Measurements from ENCODE around the gene HPS5. TPM values are rescaled to one million over a fixed set of nuclear protein-coding genes. Genes with fewer than 3 reads are reported as not detected.
"Not testable (repeated sequence)": the region's sequence is repeated elsewhere in the genome, so short reads cannot be mapped to it uniquely, and the experiment has no call there.

Gene HPS5
- total and polyA plus RNA-seq, 5 donors from 2014 or later, result 13.0 to 18.6 (median 14.8) TPM

DNA sequence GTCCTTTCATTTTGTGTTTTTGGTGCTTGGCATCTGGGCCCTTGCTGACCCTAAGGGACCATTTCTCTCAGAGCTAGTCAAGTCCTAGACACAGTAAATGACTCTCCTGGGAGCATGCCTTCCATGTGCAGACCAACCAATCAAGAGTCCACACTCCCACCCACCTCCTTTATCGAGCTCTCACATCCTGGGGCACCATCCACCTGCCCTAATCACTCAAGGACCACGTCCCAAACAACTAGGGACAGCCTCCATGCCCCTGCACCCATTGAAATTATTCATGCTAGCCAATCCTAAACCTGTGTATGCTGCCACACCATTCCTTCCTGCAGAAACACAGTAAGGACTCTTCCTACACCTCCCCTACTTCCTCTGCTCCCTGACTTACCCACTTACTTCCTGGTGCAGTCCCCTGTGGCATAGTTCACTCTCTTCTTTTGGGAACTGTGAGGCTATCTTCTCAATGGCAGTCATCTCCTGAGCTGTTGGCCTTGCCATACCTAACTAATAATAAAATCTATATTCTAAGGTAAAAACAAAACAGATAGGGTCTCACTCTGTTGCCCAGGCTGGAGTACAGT, 67.1 kb downstream of the HPS5 start:
- no peaks in the 10 kb centered on the region for H3K36me3 Mint-ChIP-seq
- no peaks in the 10 kb centered on the region for H3K36me3 ChIP-seq (ENCODE audit: control insufficient read depth, insufficient read depth, low read length)
- H3K4me3 ChIP-seq (ENCODE audit: low read depth, low read length), result no peak overlapping the region
- no peaks in the 10 kb centered on the region for H3K9me3 ChIP-seq (ENCODE audit: control insufficient read depth in 2 of 2, low read length in 2 of 2)
- H3K27me3 Mint-ChIP-seq, result peaks cover 10% of the 10 kb centered on the region
- H3K4me3 Mint-ChIP-seq, result no peak overlapping the region
- no peak overlapping the region for H3K27ac ChIP-seq (ENCODE audit: insufficient read depth, low read length, poor library complexity, severe bottlenecking)
- no peaks in the 10 kb centered on the region for H3K9me3 Mint-ChIP-seq
- DNase-seq, result no peak
- peaks cover 4% of the 10 kb centered on the region for H3K27me3 ChIP-seq (ENCODE audit: control insufficient read depth, insufficient read depth, low read length)
- no peaks in the 10 kb centered on the region for H3K4me1 Mint-ChIP-seq
- ATAC-seq (ENCODE audit: low read depth in 2 of 2), result no peak
- H3K4me1 ChIP-seq (ENCODE audit: control insufficient read depth, insufficient read depth, low read length, poor library complexity, severe bottlenecking), result no peaks in the 10 kb centered on the region
- H3K27ac Mint-ChIP-seq, result peak overlapping the region in 1 of 3 donors; percentile 45

GRCh38 chr11:18253778-18254338, 68.1 kb downstream of the HPS5 start:
- Mint-ChIP-seq H3K36me3 (no peaks in the 10 kb centered on the region), H3K4me3 (no peak overlapping the region), H3K4me1 (no peaks in the 10 kb centered on the region), H3K9me3 (no peaks in the 10 kb centered on the region), H3K27me3 (peaks cover 10% of the 10 kb centered on the region), H3K27ac (no peak overlapping the region)
- no peak for DNase-seq
- no peak overlapping the region for H3K4me3 ChIP-seq (ENCODE audit: low read depth, low read length)
- peaks cover 4% of the 10 kb centered on the region for H3K27me3 ChIP-seq (ENCODE audit: control insufficient read depth, insufficient read depth, low read length)
- no peak for ATAC-seq (ENCODE audit: low read depth in 2 of 2)
- H3K4me1 ChIP-seq (ENCODE audit: control insufficient read depth, insufficient read depth, low read length, poor library complexity, severe bottlenecking), result no peaks in the 10 kb centered on the region
- no peaks in the 10 kb centered on the region for H3K9me3 ChIP-seq (ENCODE audit: control insufficient read depth in 2 of 2, low read length in 2 of 2)
- no peaks in the 10 kb centered on the region for H3K36me3 ChIP-seq (ENCODE audit: control insufficient read depth, insufficient read depth, low read length)
- H3K27ac ChIP-seq (ENCODE audit: insufficient read depth, low read length, poor library complexity, severe bottlenecking), result no peak overlapping the region

DNA sequence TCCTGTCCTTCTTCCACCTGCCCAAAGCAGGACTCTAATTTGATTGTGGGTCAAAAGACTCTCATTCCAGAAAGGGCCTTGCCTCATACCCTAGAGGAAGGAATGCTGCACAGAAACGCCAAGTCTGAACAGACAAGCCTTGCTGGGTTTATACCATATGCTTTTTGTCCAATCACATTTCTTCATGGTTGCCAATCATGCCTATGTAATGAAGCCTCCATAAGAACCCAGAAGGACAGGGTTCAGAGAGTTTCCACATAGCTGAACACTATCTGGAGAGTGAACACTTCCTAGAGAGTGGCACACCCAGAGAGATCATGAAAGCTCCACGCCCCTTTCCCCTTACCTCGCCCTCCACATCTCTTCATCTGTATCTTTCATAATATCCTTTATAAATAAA, 68.7 kb downstream of the HPS5 start:
- peaks cover 4% of the 10 kb centered on the region for H3K27me3 ChIP-seq (ENCODE audit: control insufficient read depth, insufficient read depth, low read length)
- no peak overlapping the region for H3K27ac ChIP-seq (ENCODE audit: insufficient read depth, low read length, poor library complexity, severe bottlenecking)
- Mint-ChIP-seq H3K4me3 (no peak overlapping the region), H3K4me1 (no peaks in the 10 kb centered on the region), H3K9me3 (no peaks in the 10 kb centered on the region), H3K27ac (no peak overlapping the region), H3K27me3 (peaks cover 10% of the 10 kb centered on the region), H3K36me3 (no peaks in the 10 kb centered on the region)
- DNase-seq, result peak in 1 of 3 donors; percentile 16
- no peaks in the 10 kb centered on the region for H3K9me3 ChIP-seq (ENCODE audit: control insufficient read depth in 2 of 2, low read length in 2 of 2)
- H3K4me1 ChIP-seq (ENCODE audit: control insufficient read depth, insufficient read depth, low read length, poor library complexity, severe bottlenecking), result no peaks in the 10 kb centered on the region
- no peak overlapping the region for H3K4me3 ChIP-seq (ENCODE audit: low read depth, low read length)
- ATAC-seq (ENCODE audit: low read depth in 2 of 2), result no peak
- H3K36me3 ChIP-seq (ENCODE audit: control insufficient read depth, insufficient read depth, low read length), result no peaks in the 10 kb centered on the region

GRCh38 chr11:18248561-18248960, 73.4 kb downstream of the HPS5 start, which contains the start of gene SAA2:
TSS of gene SAA2 (minus strand) at chr11:18248668. CDS start at chr11:18248011, 657 bp downstream.
- no peak for DNase-seq
- Histone ChIP-seq H3K36me3 (ENCODE audit: control insufficient read depth, insufficient read depth, low read length) (no peaks in the 10 kb centered on the region), H3K27me3 (ENCODE audit: control insufficient read depth, insufficient read depth, low read length) (no peaks in the 10 kb centered on the region), H3K27ac (ENCODE audit: insufficient read depth, low read length, poor library complexity, severe bottlenecking) (no peak within 1 kb of the TSS), H3K4me1 (ENCODE audit: control insufficient read depth, insufficient read depth, low read length, poor library complexity, severe bottlenecking) (peaks cover 8% of the 10 kb centered on the region), H3K9me3 (ENCODE audit: control insufficient read depth in 2 of 2, low read length in 2 of 2) (no peaks in the 10 kb centered on the region), H3K4me3 (ENCODE audit: low read depth, low read length) (no peak within 1 kb of the TSS)
- Mint-ChIP-seq H3K9me3 (peaks cover 0 to 5% (median 0%) of the 10 kb centered on the region in 7 donors), H3K4me1 (peaks cover 11 to 21% (median 14%) of the 10 kb centered on the region in 4 donors), H3K27me3 (peaks cover 6% of the 10 kb centered on the region), H3K27ac (no peak within 1 kb of the TSS), H3K36me3 (no peaks in the 10 kb centered on the region), H3K4me3 (no peak within 1 kb of the TSS)
- no peak for ATAC-seq (ENCODE audit: low read depth in 2 of 2)

GRCh38 chr11:18247191-18247581, 74.8 kb downstream of the HPS5 start:
- H3K36me3 ChIP-seq (ENCODE audit: control insufficient read depth, insufficient read depth, low read length); ATAC-seq (ENCODE audit: low read depth in 2 of 2); H3K9me3 ChIP-seq (ENCODE audit: control insufficient read depth in 2 of 2, low read length in 2 of 2); H3K4me3 ChIP-seq (ENCODE audit: low read depth, low read length); DNase-seq; H3K4me1 ChIP-seq (ENCODE audit: control insufficient read depth, insufficient read depth, low read length, poor library complexity, severe bottlenecking); H3K27me3 ChIP-seq (ENCODE audit: control insufficient read depth, insufficient read depth, low read length); H3K9me3 Mint-ChIP-seq; H3K27ac ChIP-seq (ENCODE audit: insufficient read depth, low read length, poor library complexity, severe bottlenecking); H3K36me3 Mint-ChIP-seq: not testable (repeated sequence)
- Mint-ChIP-seq H3K4me1 (peaks cover 11 to 21% (median 15%) of the 10 kb centered on the region in 4 donors), H3K27me3 (peaks cover 10% of the 10 kb centered on the region), H3K4me3 (peak overlapping the region in 3 of 4 donors; percentile 23 to 84 (median 42)), H3K27ac (peak overlapping the region in 1 of 3 donors; percentile 90)

- peak overlapping the region; percentile 81 for H3K4me3 ChIP-seq (ENCODE audit: low read depth, low read length)
Measured at GRCh38 chr11:18246379-18247190, 75.4 kb downstream of the HPS5 start.

GRCh38 chr11:18245396-18245795, 76.5 kb downstream of the HPS5 start:
- peaks cover 0 to 7% (median 2%) of the 10 kb centered on the region in 7 donors for H3K9me3 Mint-ChIP-seq
- H3K27me3 Mint-ChIP-seq, result peaks cover 23% of the 10 kb centered on the region
- Histone ChIP-seq H3K27ac (ENCODE audit: insufficient read depth, low read length, poor library complexity, severe bottlenecking) (no peak overlapping the region), H3K27me3 (ENCODE audit: control insufficient read depth, insufficient read depth, low read length) (peaks cover 9% of the 10 kb centered on the region), H3K4me1 (ENCODE audit: control insufficient read depth, insufficient read depth, low read length, poor library complexity, severe bottlenecking) (peaks cover 8% of the 10 kb centered on the region), H3K4me3 (ENCODE audit: low read depth, low read length) (no peak overlapping the region), H3K9me3 (ENCODE audit: control insufficient read depth in 2 of 2, low read length in 2 of 2) (no peaks in the 10 kb centered on the region), H3K36me3 (ENCODE audit: control insufficient read depth, insufficient read depth, low read length) (no peaks in the 10 kb centered on the region)
- H3K36me3 Mint-ChIP-seq, result no peaks in the 10 kb centered on the region
- no peak for ATAC-seq (ENCODE audit: low read depth in 2 of 2)
- H3K4me1 Mint-ChIP-seq, result peaks cover 11 to 21% (median 15%) of the 10 kb centered on the region in 4 donors
- no peak for DNase-seq
- peak overlapping the region in 2 of 4 donors; percentile 21 to 35 for H3K4me3 Mint-ChIP-seq
- H3K27ac Mint-ChIP-seq, result no peak overlapping the region

More at GRCh38 chr11:18246379-18247190, 75.4 kb downstream of the HPS5 start:
- peak in 2 of 3 donors; percentile 33 to 70 for DNase-seq
- peak overlapping the region; percentile 85 to 90 (median 89) for H3K27ac Mint-ChIP-seq
- H3K36me3 Mint-ChIP-seq; H3K9me3 ChIP-seq (ENCODE audit: control insufficient read depth in 2 of 2, low read length in 2 of 2); H3K9me3 Mint-ChIP-seq; H3K4me1 ChIP-seq (ENCODE audit: control insufficient read depth, insufficient read depth, low read length, poor library complexity, severe bottlenecking); H3K27me3 ChIP-seq (ENCODE audit: control insufficient read depth, insufficient read depth, low read length); H3K36me3 ChIP-seq (ENCODE audit: control insufficient read depth, insufficient read depth, low read length): not testable (repeated sequence)
- peak; percentile 60 to 63 for ATAC-seq (ENCODE audit: low read depth in 2 of 2)
- H3K27ac ChIP-seq (ENCODE audit: insufficient read depth, low read length, poor library complexity, severe bottlenecking), result peak overlapping the region; percentile 41
- peak overlapping the region; percentile 42 to 92 (median 80) for H3K4me3 Mint-ChIP-seq
- H3K4me1 Mint-ChIP-seq, result peaks cover 11 to 21% (median 15%) of the 10 kb centered on the region in 4 donors
- H3K27me3 Mint-ChIP-seq, result peaks cover 11% of the 10 kb centered on the region

Data from CD4-positive, CD25-positive, alpha-beta regulatory T cell (primary cell).